Cerebellar cortex (tissue), 1 donor: ENCODE measurements around the gene PDLIM3.
"Not testable (repeated sequence)": the region's sequence is repeated elsewhere in the genome, so short reads cannot be mapped to it uniquely, and the experiment has no call there.

Experiments
- DNase-seq: peaks from one replicate; pipeline ENCODE4 v3.0.0-alpha.2; 2015; ENCODE audit warnings: low spot score

Gene PDLIM3

GRCh38 chr4:185534866-185535611 lies at the start of gene PDLIM3:
Gene PDLIM3, minus strand, starts transcription at chr4:185535507. Its CDS starts 73 bp downstream, at chr4:185535434.
- DNase-seq, result no peak

GRCh38 chr4:185583813-185584212 lies 48.5 kb upstream of the PDLIM3 start:
- DNase-seq, result no peak

GRCh38 chr4:185582651-185583400 lies 47.5 kb upstream of the PDLIM3 start:
- no peak for DNase-seq

GRCh38 chr4:185580699-185581098 lies 45.4 kb upstream of the PDLIM3 start:
- DNase-seq, result no peak

GRCh38 chr4:185578284-185578683 lies 43.0 kb upstream of the PDLIM3 start:
- DNase-seq, result no peak

GRCh38 chr4:185576962-185577950 lies 41.9 kb upstream of the PDLIM3 start:
- no peak for DNase-seq

- DNase-seq, result no peak
Measured at GRCh38 chr4:185576314-185576961, 41.1 kb upstream of the PDLIM3 start.

- DNase-seq, result no peak
Measured at GRCh38 chr4:185573651-185574199, 38.4 kb upstream of the PDLIM3 start.

- no peak for DNase-seq
Measured at GRCh38 chr4:185570727-185571126, 35.4 kb upstream of the PDLIM3 start.

- DNase-seq, result peak; percentile 48
Measured at GRCh38 chr4:185567381-185568376, 32.4 kb upstream of the PDLIM3 start.

- DNase-seq, result peak; percentile 44
Measured at GRCh38 chr4:185566972-185567371, 31.7 kb upstream of the PDLIM3 start.

GRCh38 chr4:185566425-185566824 lies 31.1 kb upstream of the PDLIM3 start:
- no peak for DNase-seq

GRCh38 chr4:185565696-185566095 lies 30.4 kb upstream of the PDLIM3 start:
- no peak for DNase-seq

GRCh38 chr4:185564349-185564748 lies 29.0 kb upstream of the PDLIM3 start:
- no peak for DNase-seq

GRCh38 chr4:185562531-185562930 lies 27.2 kb upstream of the PDLIM3 start:
- no peak for DNase-seq

GRCh38 chr4:185560316-185560715 lies 25.0 kb upstream of the PDLIM3 start:
- no peak for DNase-seq

- DNase-seq, result no peak
Measured at GRCh38 chr4:185559915-185560281, 24.6 kb upstream of the PDLIM3 start.

GRCh38 chr4:185559251-185559914 lies 24.1 kb upstream of the PDLIM3 start:
- not testable (repeated sequence) for DNase-seq

GRCh38 chr4:185554365-185555126 lies 19.2 kb upstream of the PDLIM3 start:
- DNase-seq, result no peak
